ENCODE measurements around the gene PALLD.

GRCh38 chr4:168636040-168636439 lies 139.2 kb downstream of the PALLD start:
- no peak for TF ChIP-seq ZNF274 (IDR thresholded peaks at IDR 0.05; ENCODE audit: borderline replicate concordance, extremely low read depth, low read length)
- no peak for TF ChIP-seq CTCF (IDR thresholded peaks at IDR 0.05; ENCODE audit: control extremely low read depth in 1 of 3, insufficient read depth in 1 of 3, low read depth in 1 of 3, low read length in 3 of 3)
- TF ChIP-seq JUN (IDR thresholded peaks at IDR 0.05; ENCODE audit: low read depth, low read length) = no peak
- no peak for TF ChIP-seq CBX8 (IDR thresholded peaks at IDR 0.05; ENCODE audit: borderline replicate concordance, low read depth, low read length)
- TF ChIP-seq MAX (IDR thresholded peaks at IDR 0.05) = no peak
- TF ChIP-seq POLR2AphosphoS5 (IDR thresholded peaks at IDR 0.05; ENCODE audit: low read depth, low read length) = no peak
- no peak for TF ChIP-seq EZH2 (IDR thresholded peaks at IDR 0.05; ENCODE audit: low read depth, low read length, severe bottlenecking)
- TF ChIP-seq BRCA1 (IDR thresholded peaks at IDR 0.05; ENCODE audit: low read depth, low read length) = no peak
- TF ChIP-seq ATF3 (IDR thresholded peaks at IDR 0.05; ENCODE audit: insufficient read depth, low read depth, low read length) = no peak
- TF ChIP-seq RFX5 (IDR thresholded peaks at IDR 0.05; ENCODE audit: borderline replicate concordance, low read depth, low read length) = no peak
- no peak for TF ChIP-seq POLR2A (IDR thresholded peaks at IDR 0.05; ENCODE audit: control extremely low read depth in 1 of 2, low read depth in 2 of 2, low read length in 2 of 2)
- TF ChIP-seq TAF1 (IDR thresholded peaks at IDR 0.05; ENCODE audit: low read depth, low read length) = no peak
- no peak for TF ChIP-seq MAFK (IDR thresholded peaks at IDR 0.05; ENCODE audit: low read depth, low read length)
- TF ChIP-seq CREB1 (IDR thresholded peaks at IDR 0.05) = no peak

All from H1 (cell line).